Activated effector memory CD4-positive, alpha-beta T cell treated with Interleukin-2 at 50 U/mL for 16 hours (primary cell): ENCODE data around the gene SLC12A7.
"Not testable (repeated sequence)": the region's sequence is repeated elsewhere in the genome, so short reads cannot be mapped to it uniquely, and the experiment has no call there.

ENCODE experiments used
- DNase-seq: peaks from one replicate; pipeline ENCODE4 v3.0.0-alpha.2; 2020

The SLC12A7 gene

DNA sequence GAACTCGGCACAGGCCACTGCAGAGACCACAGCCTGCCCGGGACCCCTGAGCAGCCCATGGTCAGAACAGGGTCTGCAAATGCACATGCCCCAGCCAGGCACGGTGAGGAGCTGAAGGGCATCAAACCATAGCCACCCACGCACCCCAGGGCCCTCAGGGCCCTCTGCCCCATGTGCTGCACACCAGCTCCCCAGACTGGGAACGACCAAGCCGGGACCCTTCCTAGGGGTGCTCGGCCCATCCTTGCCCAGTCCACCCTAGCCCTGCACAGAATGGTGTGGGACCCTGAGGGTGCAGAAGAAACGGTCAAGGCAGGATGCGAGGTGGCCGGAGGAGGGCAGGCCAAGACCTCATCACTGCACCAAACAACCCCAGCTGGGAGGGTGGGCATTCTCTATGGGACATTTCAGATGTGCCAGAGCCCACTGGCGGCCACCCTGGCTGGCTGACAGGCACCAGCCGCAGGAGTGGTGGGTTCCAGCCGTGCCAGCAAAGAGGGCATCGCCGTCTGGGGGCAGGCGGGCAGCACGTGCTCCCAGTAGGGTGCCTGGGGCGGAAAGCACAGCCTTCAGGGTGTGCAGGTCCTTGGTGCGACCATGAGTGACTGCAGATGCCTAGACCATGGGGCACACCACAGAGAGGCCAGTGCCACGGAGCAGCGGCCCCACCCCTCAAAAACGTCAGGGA, 16.4 kb downstream of the SLC12A7 start:
- DNase-seq: no peak

GRCh38 chr5:1094670-1095190, 17.1 kb downstream of the SLC12A7 start:
- no peak for DNase-seq

DNA sequence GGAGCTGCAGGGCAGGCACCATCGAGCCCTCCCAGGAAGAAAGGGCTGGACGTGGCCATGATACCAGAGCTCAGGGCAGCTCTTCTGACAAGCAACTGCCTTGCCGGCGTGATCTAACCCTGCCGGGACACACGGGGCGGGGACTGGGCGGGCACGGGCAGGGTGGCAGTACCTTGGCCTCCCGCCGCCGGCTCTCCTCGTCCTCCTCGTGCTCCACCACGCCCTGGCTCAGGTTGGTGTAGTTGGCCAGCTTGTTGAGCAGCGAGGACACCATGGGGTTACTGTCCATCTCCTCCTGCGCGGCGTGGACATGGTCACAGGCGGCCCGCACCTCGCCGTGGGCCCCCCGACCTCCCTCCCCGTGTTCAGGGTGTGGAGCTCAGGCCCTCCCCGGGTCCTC, 18.5 kb downstream of the SLC12A7 start:
- no peak for DNase-seq

GRCh38 chr5:1092122-1092521, 19.7 kb downstream of the SLC12A7 start:
- DNase-seq: no peak

GRCh38 chr5:1091632-1092031, 20.2 kb downstream of the SLC12A7 start:
- no peak for DNase-seq

GRCh38 chr5:1090538-1090937, 21.3 kb downstream of the SLC12A7 start:
- no peak for DNase-seq

DNA sequence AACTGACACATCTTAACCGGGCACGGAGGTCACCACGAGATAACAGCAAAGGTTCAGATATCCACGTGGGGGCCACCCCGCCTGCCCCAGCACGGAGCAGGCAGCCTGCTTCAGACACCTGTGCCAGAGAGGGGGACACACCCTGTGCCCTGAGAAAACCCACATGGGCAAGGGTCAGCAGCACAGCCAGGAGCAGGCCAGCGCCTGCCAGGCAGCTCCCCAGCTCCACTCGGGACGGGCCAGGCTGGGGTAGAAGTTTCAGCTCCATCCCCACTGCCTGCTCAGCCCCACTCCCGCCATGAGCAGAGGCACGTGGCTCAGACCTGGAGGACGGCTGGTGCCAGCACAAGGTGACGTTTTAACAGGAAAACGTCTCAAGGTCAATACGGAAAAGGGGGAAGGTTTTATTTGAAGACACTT, 22.2 kb downstream of the SLC12A7 start:
- DNase-seq: no peak

DNA sequence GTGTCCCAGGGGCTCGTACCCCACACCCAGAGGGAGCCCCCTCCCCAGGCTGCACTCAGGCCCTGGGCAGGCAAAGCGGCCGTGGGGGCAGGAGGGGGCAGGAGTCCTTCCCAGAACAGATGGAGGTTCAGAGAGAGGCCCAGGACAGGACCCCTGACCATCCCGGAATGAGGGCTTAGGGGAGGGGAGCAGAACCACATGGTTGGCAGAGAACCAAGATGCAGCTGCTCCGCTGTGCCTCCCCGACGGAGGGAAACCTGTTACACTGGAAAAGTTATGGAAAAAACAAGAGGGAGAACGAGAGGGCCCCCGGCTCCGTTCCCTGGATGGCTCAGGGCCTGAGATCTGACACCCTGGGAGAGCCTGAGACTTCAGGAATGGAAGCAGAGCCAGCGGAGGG, 22.7 kb downstream of the SLC12A7 start:
- DNase-seq: no peak

DNA sequence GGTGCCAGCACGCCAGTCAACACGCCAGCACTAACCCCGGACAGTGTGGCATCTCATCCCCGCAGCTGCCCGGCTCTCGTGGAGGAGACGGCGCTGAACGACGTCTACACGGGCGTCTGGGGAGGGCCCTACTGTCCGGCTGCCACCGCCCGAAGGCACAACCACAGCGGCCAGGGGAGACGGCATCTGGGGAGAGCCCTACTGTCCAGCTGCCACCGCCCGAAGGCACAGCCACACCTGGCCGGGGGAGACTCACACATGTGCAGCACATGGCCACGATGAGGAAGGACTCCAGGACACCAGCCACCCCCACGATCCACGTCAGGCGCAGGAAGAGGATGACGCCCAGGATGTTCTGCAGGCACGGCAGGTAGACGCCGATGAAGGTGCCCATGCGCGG, 23.1 kb downstream of the SLC12A7 start:
- DNase-seq: no peak

DNA sequence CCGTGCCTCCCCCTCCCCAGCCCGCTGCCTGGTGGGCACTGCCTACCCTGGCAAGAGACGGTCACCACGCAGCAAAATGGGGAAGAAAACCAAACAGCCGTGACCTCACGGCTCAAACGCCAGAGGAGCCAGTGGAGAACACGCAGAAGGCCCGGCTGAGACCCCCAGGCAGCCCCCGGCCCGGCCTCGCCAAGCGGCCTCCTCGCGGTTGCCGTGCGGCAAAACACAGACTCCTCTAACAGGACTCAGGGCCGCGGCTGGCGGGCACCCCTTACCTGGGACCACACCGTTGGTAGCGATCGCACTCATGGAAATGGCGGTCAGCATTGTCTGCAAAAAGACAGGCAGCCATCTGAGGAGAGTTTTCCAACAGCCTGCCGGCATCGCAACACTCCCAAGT, 23.8 kb downstream of the SLC12A7 start:
- no peak for DNase-seq

GRCh38 chr5:1087428-1087827, 24.4 kb downstream of the SLC12A7 start:
- DNase-seq: no peak

DNA sequence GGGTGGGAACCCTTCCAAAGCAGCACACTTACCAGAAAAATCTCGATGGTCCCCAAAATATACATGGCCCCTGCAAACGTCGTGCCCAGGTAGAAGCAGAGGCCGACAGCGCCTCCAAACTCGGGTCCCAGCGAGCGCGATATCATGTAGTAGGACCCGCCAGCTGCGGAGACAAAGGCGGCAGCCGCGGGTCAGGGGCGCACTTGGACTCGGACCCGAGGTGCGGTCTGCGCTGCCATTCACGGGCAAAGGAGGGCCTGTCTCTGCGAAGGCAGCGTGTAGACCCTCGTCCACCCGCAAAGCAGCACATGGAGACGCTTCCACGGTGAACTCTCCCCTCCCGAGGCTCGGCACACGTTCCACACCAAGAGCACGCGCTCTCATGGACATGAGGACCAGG, 25.0 kb downstream of the SLC12A7 start:
- DNase-seq: no peak

DNA sequence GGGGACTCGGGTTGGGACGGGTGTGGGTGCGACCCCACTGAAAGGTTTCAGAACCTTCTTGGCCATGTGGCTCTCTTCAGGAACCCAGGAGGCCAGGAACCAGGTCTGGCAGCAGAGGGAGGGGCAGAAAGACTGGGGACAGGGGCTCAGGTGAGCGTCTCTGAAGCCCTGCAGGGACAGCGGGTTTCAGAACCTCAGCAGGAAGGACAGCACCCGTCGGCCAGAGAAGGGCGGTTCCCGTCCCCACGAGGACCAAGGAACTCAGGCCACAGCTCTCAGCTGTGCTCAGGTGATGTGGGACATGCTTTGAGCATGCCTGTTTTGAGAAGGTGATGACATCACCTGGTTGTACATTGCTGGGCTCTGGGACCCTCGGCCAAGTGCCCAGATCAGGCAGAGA, 25.7 kb downstream of the SLC12A7 start:
- DNase-seq: no peak

- DNase-seq: no peak
Measured at GRCh38 chr5:1085391-1085790, 26.5 kb downstream of the SLC12A7 start.

DNA sequence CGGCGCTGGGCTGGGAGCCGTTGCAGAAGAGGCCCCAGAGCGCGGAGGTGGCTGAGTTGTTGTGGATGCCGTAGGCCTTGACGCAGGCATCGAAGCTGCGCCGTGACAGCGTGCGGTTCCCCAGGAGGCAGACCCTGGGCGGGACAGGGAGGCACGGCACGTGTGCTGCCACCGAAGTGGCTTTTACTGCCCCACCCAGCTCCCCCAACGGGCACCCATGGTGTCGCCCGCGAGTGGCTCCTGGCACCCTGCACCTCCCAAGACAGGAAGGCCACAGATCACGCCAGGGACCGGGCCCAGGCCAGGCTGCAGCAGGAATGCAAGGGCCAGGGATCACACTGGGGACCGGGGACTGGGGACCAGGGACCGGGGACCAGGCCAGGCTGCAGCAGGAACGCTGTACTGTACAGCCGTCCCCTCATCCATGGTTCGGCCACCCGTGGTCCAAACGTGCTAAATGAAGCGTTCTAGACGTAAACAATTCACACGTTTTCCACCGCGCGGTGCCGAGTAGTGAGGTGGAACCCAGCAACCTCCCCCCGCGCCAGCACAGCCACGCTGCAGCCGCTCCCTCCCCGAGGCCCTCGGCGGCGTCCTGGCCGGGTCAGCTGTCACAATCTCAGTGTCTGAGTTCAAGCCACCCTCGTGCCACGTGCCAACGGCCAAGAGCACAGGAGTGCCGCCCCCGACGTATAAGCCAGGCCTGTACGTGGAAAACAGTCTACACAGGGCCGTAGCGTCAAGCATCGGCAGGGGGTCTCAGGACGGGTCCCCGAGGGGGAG, 27.8 kb downstream of the SLC12A7 start:
- DNase-seq: no peak

DNA sequence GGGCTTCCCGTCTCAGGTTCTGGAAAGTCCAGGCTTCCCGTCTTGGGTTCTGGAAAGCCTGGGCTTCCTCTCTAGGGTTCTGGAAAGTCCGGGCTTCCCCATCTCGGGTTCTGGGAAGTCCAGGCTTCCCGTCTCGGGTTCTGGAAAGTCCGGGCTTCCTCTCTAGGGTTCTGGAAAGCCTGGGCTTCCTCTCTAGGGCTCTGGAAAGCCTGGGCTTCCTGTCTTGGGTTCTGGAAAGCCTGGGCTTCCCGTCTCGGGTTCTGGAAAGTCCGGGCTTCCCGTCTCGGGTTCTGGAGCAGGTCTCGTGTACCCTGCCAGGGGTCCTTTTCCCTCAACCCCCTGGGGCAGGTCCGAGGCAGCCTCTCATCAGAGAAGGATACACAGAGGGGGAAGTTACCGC, 28.8 kb downstream of the SLC12A7 start:
- not testable (repeated sequence) for DNase-seq

DNA sequence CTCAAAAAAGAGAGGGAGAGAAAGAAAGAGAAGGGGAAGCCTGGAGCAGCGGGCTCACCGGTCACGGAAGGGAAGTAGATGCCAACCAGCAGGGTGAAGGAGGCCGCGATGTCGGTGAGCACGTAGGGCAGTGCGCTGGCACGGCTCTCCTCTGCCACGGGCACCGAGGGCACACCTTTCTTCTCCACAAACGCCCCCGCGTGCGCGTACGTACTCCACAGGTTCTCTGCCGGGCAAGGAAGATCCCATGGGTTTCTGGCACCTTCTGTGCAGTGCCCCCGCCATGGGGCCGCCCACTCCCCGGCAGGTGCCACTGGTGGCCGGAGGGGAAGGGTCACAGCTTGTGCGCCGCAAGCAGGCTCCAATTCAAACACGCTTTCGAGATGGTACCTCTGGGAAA, 30.3 kb downstream of the SLC12A7 start:
- DNase-seq: no peak

DNA sequence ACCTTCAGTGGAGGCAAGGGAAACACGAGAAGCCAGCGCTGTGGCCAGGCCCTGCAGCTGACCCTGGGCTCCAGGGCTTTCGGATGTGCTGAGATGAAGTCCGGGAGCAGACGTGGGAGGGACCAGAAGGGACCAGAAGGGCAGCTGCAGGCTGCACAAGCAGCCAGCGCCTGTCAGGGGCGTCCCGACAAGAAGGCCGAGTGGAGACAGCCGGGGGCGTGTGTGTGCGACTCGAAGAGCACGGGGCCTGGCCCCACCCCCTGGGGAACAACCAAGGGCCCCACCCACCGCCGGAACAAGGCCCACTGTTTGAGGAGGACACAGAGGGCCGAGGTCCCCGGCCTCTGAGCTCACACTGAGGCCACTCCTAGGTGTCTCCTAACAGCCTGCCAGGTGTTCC, 31.4 kb downstream of the SLC12A7 start:
- no peak for DNase-seq

DNA sequence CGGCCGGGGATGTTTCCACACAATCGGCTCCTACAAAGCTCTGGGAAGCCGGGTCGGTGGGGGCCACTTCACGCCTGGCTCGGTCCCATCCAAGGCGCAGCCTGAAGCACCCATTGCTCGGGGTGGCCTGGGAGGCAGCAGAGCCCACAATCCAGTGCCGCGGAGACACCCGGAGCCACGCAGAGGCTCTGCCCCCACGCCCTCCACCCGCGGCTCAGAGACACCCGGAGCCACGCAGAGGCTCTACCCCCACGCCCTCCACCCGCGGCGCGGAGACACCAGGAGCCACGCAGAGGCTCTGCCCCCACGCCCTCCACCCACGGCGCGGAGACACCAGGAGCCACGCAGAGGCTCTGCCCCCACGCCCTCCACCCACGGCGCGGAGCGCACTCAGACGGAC, 31.9 kb downstream of the SLC12A7 start:
- no peak for DNase-seq

DNA sequence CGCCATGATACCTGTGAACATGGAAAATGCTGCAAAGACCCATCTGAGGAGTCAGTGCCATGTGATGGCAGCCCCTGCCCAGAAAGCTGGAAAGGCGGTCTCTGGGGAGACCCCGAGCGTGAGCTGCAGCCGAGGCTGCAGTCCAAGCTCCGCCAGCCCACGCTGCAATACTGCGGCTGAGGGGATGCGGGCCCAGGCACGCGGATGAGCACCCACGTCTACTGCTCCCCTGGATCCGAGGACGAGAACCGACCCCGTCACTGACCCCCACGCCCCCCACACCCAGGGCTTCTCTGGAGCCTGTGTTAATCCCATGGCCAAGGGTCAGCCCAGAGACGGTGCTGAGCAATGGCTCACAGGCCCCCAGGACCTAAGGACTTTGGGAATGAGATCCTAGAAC, 32.4 kb downstream of the SLC12A7 start:
- DNase-seq: no peak

DNA sequence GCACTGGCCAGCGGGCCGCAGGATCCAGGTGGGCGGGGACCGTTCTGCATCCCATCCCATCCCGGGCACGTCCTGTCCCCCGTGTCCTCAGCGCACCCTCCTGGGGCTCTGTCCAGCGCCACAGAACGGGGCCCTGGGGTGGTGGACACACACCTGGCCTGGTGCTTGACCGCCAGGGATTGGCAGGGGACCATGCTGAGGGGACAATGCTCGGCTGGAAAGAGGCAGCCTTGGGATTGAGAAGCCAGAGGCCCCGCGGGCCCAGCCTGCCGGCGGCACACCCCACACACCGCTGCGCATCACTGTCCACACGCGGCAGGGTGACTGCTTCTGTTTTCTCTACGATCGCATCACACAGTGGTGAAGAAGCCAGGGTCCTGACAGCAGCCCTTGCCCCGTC, 33.0 kb downstream of the SLC12A7 start:
- DNase-seq: no peak

DNA sequence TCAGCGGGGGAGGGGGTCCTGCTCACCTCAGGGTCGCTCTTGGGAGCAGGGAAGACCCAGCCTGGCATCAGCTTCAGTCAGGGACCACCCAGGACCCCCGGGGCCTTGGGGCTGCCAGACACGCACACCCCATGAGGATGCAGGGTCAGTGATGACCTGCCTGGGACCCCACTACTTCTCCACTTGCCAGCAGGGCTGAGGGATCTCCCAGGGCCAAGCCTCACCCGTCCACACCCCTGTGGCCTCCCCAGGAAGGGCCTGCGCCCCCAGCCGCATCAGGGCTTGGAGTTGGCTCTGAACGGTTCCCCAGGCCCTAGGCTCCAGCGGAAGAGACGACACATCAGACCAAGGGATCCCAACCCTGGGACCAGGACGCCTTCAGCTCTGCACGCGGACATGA, 33.7 kb downstream of the SLC12A7 start:
- no peak for DNase-seq

GRCh38 chr5:1077491-1078020, 34.3 kb downstream of the SLC12A7 start:
- no peak for DNase-seq

DNA sequence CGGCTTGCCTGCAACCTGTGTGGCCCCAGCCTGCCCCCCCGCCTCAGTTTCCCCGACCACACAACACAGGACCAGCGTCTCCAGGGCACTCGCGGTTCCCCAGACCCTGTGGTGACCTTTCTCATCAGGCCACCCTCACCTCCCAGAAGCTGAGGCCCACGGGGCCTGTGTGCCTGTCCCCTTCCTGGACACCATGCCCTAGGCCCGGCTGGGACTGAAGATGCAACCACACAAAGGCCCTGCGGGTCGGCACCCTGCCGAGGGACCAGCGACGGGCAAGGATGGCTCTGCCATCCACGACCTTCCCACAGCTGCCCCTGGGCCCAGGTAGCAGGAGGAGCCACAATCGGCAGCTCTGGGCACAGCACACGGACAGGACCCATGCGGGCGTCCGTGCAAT, 34.8 kb downstream of the SLC12A7 start:
- DNase-seq: no peak
